ENCODE measurements around the gene SH3TC1.

GRCh38 chr4:8240211-8241041 lies 41.3 kb downstream of the SH3TC1 start:
- TF ChIP-seq, protein P1, sequence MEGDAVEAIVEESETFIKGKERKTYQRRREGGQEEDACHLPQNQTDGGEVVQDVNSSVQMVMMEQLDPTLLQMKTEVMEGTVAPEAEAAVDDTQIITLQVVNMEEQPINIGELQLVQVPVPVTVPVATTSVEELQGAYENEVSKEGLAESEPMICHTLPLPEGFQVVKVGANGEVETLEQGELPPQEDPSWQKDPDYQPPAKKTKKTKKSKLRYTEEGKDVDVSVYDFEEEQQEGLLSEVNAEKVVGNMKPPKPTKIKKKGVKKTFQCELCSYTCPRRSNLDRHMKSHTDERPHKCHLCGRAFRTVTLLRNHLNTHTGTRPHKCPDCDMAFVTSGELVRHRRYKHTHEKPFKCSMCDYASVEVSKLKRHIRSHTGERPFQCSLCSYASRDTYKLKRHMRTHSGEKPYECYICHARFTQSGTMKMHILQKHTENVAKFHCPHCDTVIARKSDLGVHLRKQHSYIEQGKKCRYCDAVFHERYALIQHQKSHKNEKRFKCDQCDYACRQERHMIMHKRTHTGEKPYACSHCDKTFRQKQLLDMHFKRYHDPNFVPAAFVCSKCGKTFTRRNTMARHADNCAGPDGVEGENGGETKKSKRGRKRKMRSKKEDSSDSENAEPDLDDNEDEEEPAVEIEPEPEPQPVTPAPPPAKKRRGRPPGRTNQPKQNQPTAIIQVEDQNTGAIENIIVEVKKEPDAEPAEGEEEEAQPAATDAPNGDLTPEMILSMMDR (IDR thresholded peaks at IDR 0.05; ENCODE audit: insufficient read depth, low read length, poor library complexity, severe bottlenecking), result no peak
- no peak for TF ChIP-seq EZH2phosphoT487 (conservative IDR thresholded peaks at IDR 0.05; ENCODE audit: low read length)

Measured in SU-DHL-6 (cell line).